ENCODE results near the gene GOLGA6L24. TPM values are rescaled to one million over a fixed set of nuclear protein-coding genes. Genes with fewer than 3 reads are reported as not detected.
"Not testable (repeated sequence)": the region's sequence is repeated elsewhere in the genome, so short reads cannot be mapped to it uniquely, and the experiment has no call there.

The GOLGA6L24 gene, protein sequence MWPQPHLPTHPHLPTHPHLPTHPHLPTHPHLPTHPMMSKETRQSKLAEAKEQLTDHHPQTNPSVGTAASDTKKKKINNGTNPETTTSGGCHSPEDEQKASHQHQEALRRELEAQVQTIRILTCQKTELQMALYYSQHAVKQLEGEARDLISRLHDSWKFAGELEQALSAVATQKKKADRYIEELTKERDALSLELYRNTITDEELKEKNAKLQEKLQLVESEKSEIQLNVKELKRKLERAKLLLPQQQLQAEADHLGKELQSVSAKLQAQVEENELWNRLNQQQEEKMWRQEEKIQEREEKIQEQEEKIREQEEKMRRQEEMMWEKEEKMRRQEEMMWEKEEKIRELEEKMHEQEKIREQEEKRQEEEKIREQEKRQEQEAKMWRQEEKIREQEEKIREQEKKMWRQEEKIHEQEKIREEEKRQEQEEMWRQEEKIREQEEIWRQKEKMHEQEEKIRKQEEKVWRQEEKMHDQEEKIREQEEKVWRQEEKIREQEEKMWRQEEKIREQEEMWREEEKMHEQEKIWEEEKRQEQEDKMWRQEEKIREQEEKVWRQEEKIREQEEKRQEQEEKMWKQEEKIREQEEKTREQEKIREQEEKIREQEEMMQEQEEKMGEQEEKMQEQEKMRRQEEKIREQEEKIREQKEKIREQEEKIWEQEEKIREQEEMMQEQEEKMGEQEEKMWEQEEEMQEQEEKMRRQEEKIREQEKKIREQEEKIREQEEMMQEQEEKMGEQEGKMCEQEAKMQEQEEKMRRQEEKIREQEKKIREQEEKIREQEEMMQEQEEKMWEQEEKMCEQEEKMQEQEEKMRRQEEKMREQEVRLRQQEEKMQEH
- polyA plus RNA-seq (2013, experiment 1 of 2): 0.03 TPM
- polyA plus RNA-seq (2013, experiment 2 of 2): 0.01 TPM

DNA sequence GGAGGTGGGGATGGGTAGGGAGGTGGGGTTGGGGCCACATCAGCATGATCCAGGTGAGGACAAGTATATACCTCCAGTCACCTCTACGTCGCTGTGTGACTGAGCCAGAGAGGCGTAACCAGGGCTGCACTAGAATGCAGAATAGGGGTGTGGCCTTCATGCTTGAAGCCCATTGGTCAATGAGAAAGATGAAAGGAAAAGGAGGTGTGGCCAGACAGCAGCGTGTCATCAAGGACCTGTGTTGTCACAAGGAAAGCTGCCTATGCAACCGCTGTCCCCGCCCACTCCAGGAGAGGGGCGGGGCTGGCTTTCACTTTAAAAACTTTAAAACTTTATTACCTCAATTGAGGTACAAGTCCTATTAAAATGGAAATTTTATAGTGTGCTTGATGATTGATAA lies at the start of gene GOLGA6L24:
GOLGA6L24 (minus strand) TSS at position 101 of the 400 bp plus-strand sequence; CDS start at position 40, 61 bp downstream.
- not testable (repeated sequence) for H3K14ac ChIP-seq (ENCODE audit: low read length); H3K27me3 ChIP-seq (ENCODE audit: control insufficient read depth in 3 of 3, insufficient read depth in 3 of 3, low read depth in 1 of 3, low read length in 3 of 3); H4K8ac ChIP-seq (ENCODE audit: low read depth, low read length); H3K27ac ChIP-seq (replicated peaks; ENCODE audit: low read length); H3K79me1 ChIP-seq (ENCODE audit: low read depth, low read length); H2BK5ac ChIP-seq (ENCODE audit: low read length); H3K36me3 ChIP-seq (replicated peaks in 1 of 2; ENCODE audit: control insufficient read depth in 2 of 2, insufficient read depth in 2 of 2, low read length in 2 of 2); H3K4ac ChIP-seq (ENCODE audit: low read length); H3K9ac ChIP-seq (ENCODE audit: low read depth, low read length, poor library complexity); H2BK120ac ChIP-seq (ENCODE audit: low read depth, low read length); H2AK5ac ChIP-seq (ENCODE audit: low read depth, low read length); DNase-seq (ENCODE audit: low spot score); H2BK15ac ChIP-seq (ENCODE audit: low read length); H2AFZ ChIP-seq (ENCODE audit: low read length); H3K4me3 ChIP-seq (ENCODE audit: low read length in 2 of 2); H2BK12ac ChIP-seq (ENCODE audit: low read length); H3K4me2 ChIP-seq (ENCODE audit: insufficient read depth, low read length, poor library complexity, severe bottlenecking); H3K23ac ChIP-seq (ENCODE audit: low read depth, low read length, poor library complexity); H3K18ac ChIP-seq (ENCODE audit: low read length); H3K4me1 ChIP-seq (ENCODE audit: control insufficient read depth in 2 of 2, insufficient read depth in 1 of 2, low read depth in 1 of 2, low read length in 2 of 2); H4K91ac ChIP-seq (ENCODE audit: low read depth, low read length, poor library complexity); H3K9me3 ChIP-seq (replicated peaks in 1 of 2; ENCODE audit: control insufficient read depth in 2 of 2, insufficient read depth in 1 of 2, low read depth in 1 of 2, low read length in 2 of 2)
- WGBS, 2 donors (ENCODE audit: extremely low coverage in 2 of 2, insufficient read length in 2 of 2, insufficient replicate concordance in 1 of 2): no CpG with 5 or more reads among the region's 7 CpGs

DNA sequence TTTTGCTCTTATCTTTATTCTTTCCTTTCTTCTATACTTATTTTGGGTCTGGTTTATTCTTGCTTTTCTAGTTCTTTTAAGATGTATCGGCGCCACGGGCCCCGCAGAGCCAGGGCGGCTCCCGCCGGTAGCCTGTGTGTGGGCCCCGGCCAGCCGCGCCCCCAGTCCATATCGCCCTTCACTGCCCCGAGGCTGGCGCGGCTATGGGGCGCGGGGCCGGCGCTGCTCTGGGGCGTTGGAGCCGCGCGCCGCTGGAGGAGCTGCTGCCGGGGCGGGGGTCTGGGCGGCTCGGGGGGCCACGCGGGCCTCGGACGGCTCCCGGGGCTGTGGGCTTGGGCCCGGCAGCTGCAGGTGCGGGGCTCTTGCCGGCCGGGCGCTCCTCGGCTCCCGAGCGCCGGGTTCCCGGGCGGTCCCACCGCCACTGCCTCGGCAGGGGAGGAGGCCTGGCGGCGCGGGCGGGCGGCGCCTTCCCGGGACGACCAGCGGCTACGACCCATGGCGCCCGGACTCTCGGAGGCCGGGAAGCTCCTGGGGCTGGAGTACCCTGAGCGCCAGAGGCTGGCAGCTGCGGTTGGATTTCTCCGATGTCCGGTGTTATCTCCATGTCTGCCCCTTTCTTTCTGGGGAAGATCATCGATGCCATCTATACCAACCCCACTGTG lies 45.0 kb upstream of the GOLGA6L24 start:
- H3K4ac ChIP-seq (ENCODE audit: low read length); H3K4me2 ChIP-seq (ENCODE audit: insufficient read depth, low read length, poor library complexity, severe bottlenecking); H3K9me3 ChIP-seq (replicated peaks in 1 of 2; ENCODE audit: control insufficient read depth in 2 of 2, insufficient read depth in 1 of 2, low read depth in 1 of 2, low read length in 2 of 2); H3K18ac ChIP-seq (ENCODE audit: low read length); H3K36me3 ChIP-seq (replicated peaks in 1 of 2; ENCODE audit: control insufficient read depth in 2 of 2, insufficient read depth in 2 of 2, low read length in 2 of 2); H3K79me1 ChIP-seq (ENCODE audit: low read depth, low read length); H2BK5ac ChIP-seq (ENCODE audit: low read length); H4K91ac ChIP-seq (ENCODE audit: low read depth, low read length, poor library complexity); H2AK5ac ChIP-seq (ENCODE audit: low read depth, low read length); H3K4me1 ChIP-seq (ENCODE audit: control insufficient read depth in 2 of 2, insufficient read depth in 1 of 2, low read depth in 1 of 2, low read length in 2 of 2); H3K27me3 ChIP-seq (ENCODE audit: control insufficient read depth in 3 of 3, insufficient read depth in 3 of 3, low read depth in 1 of 3, low read length in 3 of 3); H3K9ac ChIP-seq (ENCODE audit: low read depth, low read length, poor library complexity); H2AFZ ChIP-seq (ENCODE audit: low read length); H2BK12ac ChIP-seq (ENCODE audit: low read length); H3K27ac ChIP-seq (replicated peaks; ENCODE audit: low read length); H4K8ac ChIP-seq (ENCODE audit: low read depth, low read length); H2BK120ac ChIP-seq (ENCODE audit: low read depth, low read length); H3K14ac ChIP-seq (ENCODE audit: low read length); H2BK15ac ChIP-seq (ENCODE audit: low read length); DNase-seq (ENCODE audit: low spot score); H3K4me3 ChIP-seq (ENCODE audit: low read length in 2 of 2); H3K23ac ChIP-seq (ENCODE audit: low read depth, low read length, poor library complexity): not testable (repeated sequence)
- no CpG with 5 or more reads among the region's 64 CpGs for WGBS, 2 donors (ENCODE audit: extremely low coverage in 2 of 2, insufficient read length in 2 of 2, insufficient replicate concordance in 1 of 2)

DNA sequence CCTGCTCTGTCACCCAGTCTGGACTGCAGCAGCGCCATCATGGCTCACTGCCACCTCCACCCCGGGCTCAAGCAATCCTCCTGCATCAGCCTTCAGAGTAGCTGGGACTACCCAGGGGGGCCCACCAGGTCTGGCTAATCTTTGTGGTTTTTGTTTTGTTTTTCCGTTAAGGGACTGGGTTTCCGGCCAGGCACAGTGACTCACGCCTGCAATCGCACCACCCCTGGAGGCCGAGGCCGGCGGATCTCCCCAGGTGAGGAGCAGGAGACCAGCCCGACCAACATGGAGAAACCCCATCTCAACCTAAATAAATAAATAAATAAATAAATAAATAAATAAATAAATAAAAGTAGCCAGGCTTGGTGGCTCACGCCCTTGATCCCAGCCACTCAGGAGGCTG lies 38.1 kb upstream of the GOLGA6L24 start:
- no CpG with 5 or more reads among the region's 11 CpGs for WGBS, 2 donors (ENCODE audit: extremely low coverage in 2 of 2, insufficient read length in 2 of 2, insufficient replicate concordance in 1 of 2)
- H2AFZ ChIP-seq (ENCODE audit: low read length); H3K4me3 ChIP-seq (ENCODE audit: low read length in 2 of 2); H2BK120ac ChIP-seq (ENCODE audit: low read depth, low read length); H2BK12ac ChIP-seq (ENCODE audit: low read length); H3K18ac ChIP-seq (ENCODE audit: low read length); H4K91ac ChIP-seq (ENCODE audit: low read depth, low read length, poor library complexity); H3K79me1 ChIP-seq (ENCODE audit: low read depth, low read length); H3K4me1 ChIP-seq (ENCODE audit: control insufficient read depth in 2 of 2, insufficient read depth in 1 of 2, low read depth in 1 of 2, low read length in 2 of 2); H3K23ac ChIP-seq (ENCODE audit: low read depth, low read length, poor library complexity); H3K36me3 ChIP-seq (replicated peaks in 1 of 2; ENCODE audit: control insufficient read depth in 2 of 2, insufficient read depth in 2 of 2, low read length in 2 of 2); H3K4me2 ChIP-seq (ENCODE audit: insufficient read depth, low read length, poor library complexity, severe bottlenecking); H2BK5ac ChIP-seq (ENCODE audit: low read length); DNase-seq (ENCODE audit: low spot score); H3K14ac ChIP-seq (ENCODE audit: low read length); H3K4ac ChIP-seq (ENCODE audit: low read length); H3K27ac ChIP-seq (replicated peaks; ENCODE audit: low read length); H3K9me3 ChIP-seq (replicated peaks in 1 of 2; ENCODE audit: control insufficient read depth in 2 of 2, insufficient read depth in 1 of 2, low read depth in 1 of 2, low read length in 2 of 2); H3K9ac ChIP-seq (ENCODE audit: low read depth, low read length, poor library complexity); H3K27me3 ChIP-seq (ENCODE audit: control insufficient read depth in 3 of 3, insufficient read depth in 3 of 3, low read depth in 1 of 3, low read length in 3 of 3); H2BK15ac ChIP-seq (ENCODE audit: low read length); H2AK5ac ChIP-seq (ENCODE audit: low read depth, low read length); H4K8ac ChIP-seq (ENCODE audit: low read depth, low read length): not testable (repeated sequence)

DNA sequence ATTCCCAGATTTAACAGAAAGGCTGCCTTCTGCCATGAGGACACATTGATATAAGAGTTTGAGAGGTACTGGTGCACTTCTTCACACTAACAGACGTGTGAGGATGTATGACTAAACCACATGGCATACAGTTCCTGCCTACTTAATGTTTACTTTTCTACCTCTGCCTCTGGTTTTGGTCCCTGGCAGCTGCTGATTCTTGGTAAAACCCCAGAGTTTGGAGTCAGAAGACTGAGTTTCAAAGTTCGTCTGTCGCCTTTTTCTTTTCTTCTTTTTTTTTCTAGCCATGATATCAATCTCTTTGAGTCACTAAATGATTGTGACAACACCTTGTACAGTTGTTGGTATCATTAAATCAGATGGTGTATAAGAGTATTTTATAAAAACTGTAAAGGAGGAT lies 22.2 kb upstream of the GOLGA6L24 start:
- H3K4me1 ChIP-seq (ENCODE audit: control insufficient read depth in 2 of 2, insufficient read depth in 1 of 2, low read depth in 1 of 2, low read length in 2 of 2); H3K36me3 ChIP-seq (replicated peaks in 1 of 2; ENCODE audit: control insufficient read depth in 2 of 2, insufficient read depth in 2 of 2, low read length in 2 of 2); H3K4me2 ChIP-seq (ENCODE audit: insufficient read depth, low read length, poor library complexity, severe bottlenecking); H2BK5ac ChIP-seq (ENCODE audit: low read length); H3K27ac ChIP-seq (replicated peaks; ENCODE audit: low read length); H2AK5ac ChIP-seq (ENCODE audit: low read depth, low read length); DNase-seq (ENCODE audit: low spot score); H3K9me3 ChIP-seq (replicated peaks in 1 of 2; ENCODE audit: control insufficient read depth in 2 of 2, insufficient read depth in 1 of 2, low read depth in 1 of 2, low read length in 2 of 2); H3K14ac ChIP-seq (ENCODE audit: low read length); H3K18ac ChIP-seq (ENCODE audit: low read length); H3K23ac ChIP-seq (ENCODE audit: low read depth, low read length, poor library complexity); H4K91ac ChIP-seq (ENCODE audit: low read depth, low read length, poor library complexity); H2AFZ ChIP-seq (ENCODE audit: low read length); H2BK12ac ChIP-seq (ENCODE audit: low read length); H4K8ac ChIP-seq (ENCODE audit: low read depth, low read length); H2BK120ac ChIP-seq (ENCODE audit: low read depth, low read length); H2BK15ac ChIP-seq (ENCODE audit: low read length); H3K27me3 ChIP-seq (ENCODE audit: control insufficient read depth in 3 of 3, insufficient read depth in 3 of 3, low read depth in 1 of 3, low read length in 3 of 3); H3K4ac ChIP-seq (ENCODE audit: low read length); H3K4me3 ChIP-seq (ENCODE audit: low read length in 2 of 2); H3K9ac ChIP-seq (ENCODE audit: low read depth, low read length, poor library complexity); H3K79me1 ChIP-seq (ENCODE audit: low read depth, low read length): not testable (repeated sequence)
- no CpG with 5 or more reads among the region's 3 CpGs for WGBS, 2 donors (ENCODE audit: extremely low coverage in 2 of 2, insufficient read length in 2 of 2, insufficient replicate concordance in 1 of 2)

All from neuronal stem cell (in vitro differentiated cells).